GM19452 (cell line): ENCODE data around the gene LDLRAD3.
"Not testable (repeated sequence)": the region's sequence is repeated elsewhere in the genome, so short reads cannot be mapped to it uniquely, and the experiment has no call there.

Source experiments
- ATAC-seq: cut with Tn5 transposase; IDR thresholded peaks from one replicate; pipeline ENCODE4 v1.9.1; 2021; ENCODE audit not compliant: unreplicated experiment

Gene LDLRAD3

DNA sequence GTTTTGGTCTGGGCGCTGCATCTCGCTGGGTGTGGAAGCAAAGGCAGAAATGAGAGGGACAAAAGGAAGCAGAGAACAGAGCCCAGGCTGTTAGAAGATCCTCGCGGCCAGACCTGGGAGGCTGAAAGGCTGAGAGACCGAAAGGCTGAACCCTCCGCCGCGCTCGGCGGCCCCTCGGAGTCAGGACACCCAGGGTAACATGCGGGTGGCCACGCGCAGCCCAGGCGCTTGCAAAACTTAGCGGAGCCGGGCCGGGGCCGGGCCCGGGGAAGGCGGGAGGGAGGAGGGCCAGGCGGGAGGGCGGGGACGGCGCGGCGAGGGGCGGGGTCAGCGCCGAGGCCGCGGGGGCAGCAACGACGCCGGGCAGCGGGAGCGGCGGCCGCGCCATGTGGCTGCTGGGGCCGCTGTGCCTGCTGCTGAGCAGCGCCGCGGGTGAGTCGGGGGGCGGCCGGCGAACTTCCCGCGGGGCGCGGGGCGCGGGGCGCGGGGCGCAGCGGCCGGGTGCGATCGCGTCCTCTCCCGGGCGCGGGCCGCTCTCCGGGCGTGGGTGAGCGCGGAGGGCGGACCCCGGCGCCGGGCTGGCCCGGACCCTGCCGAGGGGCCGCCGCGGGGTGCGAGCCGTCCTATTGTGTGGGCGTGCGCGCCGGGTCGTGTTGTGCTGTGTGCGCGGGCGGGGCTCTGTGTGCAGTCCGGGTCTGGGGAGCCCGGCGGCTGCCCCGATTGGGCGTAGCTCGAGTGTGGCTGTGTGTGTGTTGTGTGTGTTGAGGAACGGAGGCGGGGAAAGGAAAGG lies at the start of gene LDLRAD3:
Gene LDLRAD3, plus strand, starts transcription at position 350 of the 790 bp plus-strand sequence. Its CDS starts 37 bp downstream, at position 387.
- ATAC-seq: peak; percentile 70

- ATAC-seq: no peak
Measured at GRCh38 chr11:35897019-35897418, 46.8 kb upstream of the LDLRAD3 start.

- no peak for ATAC-seq
Measured at GRCh38 chr11:35902961-35903360, 40.9 kb upstream of the LDLRAD3 start.

- ATAC-seq: no peak
Measured at GRCh38 chr11:35905646-35906276, 38.1 kb upstream of the LDLRAD3 start.

DNA sequence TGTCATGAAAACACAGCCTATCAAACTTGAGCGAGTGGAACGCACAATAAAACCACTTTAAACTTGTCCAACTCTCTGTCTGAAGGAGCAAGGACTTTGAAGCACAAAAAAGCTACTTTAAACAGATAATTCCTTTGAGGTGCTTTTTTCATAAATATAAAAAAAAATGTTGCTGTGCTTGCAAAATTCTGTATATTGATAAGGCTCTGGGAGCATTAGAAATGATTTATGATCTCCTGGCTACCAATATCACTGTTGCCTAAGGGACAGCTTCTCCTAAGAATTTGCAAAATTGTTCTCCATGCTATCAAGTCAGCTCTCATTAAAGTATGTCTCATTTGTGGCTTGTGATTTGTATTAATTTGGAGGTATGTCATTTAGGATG lies 37.6 kb upstream of the LDLRAD3 start:
- no peak for ATAC-seq

- ATAC-seq: no peak
Measured at GRCh38 chr11:35906681-35907080, 37.2 kb upstream of the LDLRAD3 start.

DNA sequence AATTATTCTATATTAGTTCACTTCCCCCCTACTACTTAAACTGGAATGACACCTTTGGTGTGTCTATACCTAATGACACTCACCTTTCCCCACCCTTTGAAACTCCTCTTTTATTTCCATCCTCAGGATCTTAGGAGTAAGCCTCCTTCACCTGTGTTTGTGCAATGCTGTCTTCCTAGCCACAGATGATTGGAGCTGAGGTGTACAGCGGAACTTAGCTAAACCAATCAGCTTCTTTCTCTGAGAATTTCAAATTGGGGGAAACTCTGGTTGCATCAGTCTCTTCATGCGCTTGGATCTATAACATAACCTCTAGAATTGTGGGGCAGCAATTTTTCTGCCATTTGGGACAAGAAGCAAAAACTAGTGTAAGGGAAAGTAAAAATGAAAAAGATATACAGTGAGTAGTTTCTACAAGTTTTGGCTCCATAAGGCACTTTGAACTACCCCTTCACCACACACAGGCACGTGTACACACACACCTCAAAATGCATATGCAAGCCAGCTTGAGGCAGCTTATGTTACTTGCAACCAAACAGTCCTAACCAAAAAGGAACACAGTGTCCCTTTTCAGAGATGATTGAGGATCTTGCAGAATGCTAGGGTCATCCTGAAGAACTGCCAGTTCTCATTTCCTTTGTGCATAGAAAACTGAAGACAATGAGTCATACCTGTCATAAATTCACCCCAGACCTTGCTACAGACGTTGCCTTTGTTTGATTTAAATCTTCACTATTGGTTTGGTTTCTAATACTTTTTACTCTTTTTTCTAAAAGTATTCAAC lies 36.0 kb upstream of the LDLRAD3 start:
- ATAC-seq: peak; percentile 79

- ATAC-seq: not testable (repeated sequence)
Measured at GRCh38 chr11:35908432-35908771, 35.5 kb upstream of the LDLRAD3 start.

DNA sequence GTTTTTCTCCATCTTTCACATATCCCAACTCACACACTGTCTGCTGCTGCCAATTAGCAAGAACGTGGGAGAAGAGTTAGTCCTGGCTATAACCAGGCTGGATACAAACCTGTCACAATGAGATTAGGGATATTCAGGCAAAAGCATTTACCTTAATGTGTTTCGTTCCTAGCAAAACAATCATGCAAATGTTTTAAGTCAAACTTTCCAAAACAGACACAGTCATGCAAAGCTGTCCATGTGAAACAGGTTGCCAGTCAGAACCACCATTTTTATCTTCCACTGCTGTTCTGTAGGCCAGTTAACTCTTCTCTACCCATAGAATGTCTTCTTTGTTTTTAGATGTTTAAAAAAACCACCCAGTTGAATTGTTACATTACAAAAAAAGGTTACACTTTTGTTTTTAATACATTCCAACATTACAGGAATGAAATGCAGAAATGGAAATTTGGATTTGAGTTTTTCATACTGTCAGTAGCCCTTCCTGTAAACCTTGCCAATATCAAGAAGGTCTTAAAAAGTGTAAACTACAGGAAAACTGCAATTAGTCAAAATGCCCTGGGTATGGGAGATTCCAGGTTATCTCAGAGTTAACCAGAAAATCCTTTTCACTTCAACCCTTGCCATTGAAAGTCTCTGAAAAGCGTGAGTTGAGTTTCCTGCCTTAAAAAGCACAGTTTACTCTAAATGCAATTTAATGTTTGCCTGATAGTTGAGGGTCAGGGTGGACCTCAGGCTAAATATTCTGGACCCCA lies 34.2 kb upstream of the LDLRAD3 start:
- ATAC-seq: no peak

DNA sequence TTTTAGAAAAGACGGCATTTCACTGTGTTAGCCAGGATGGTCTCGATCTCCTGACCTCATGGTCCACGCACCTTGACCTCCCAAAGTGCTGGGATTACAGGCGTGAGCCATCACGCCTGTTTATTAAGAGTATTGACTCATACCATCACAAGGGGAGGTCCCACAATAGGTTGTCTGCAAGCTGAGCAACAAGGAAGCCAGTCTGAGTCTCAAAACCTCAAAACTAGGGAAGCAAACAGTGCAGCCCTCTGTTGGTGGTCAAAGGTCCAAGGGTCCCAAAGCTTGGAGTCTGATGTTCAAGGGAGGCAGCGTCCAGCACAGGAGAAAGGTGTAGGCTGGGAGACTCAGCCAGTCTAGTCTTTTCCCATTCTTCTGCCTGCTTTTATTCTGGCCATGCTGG lies 32.8 kb upstream of the LDLRAD3 start:
- no peak for ATAC-seq

DNA sequence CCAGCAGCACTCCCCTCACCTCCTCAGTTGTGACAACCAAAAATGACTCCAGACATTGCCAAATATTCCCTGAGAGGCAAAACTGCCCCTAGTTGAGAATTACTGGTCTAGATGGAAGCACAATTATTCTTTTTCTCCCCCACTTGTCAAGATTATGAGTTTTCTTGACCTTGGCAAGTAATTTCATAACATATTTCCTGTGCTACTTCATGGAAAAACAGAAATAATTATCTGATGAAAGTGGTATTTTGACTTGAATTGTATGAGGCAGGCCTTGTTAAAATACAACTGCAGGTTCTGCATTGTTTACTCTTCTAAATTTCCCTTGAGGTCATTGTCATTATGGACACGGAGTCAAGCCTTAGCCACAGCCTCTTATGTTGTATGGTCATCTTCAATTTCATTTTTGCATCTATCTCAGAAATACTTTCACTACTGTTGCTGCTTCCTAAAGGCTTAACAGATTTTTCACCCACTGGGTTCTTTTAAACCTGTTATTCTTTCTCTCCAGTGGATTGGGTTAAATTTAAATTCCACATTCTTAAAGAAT lies 32.2 kb upstream of the LDLRAD3 start:
- ATAC-seq: no peak

DNA sequence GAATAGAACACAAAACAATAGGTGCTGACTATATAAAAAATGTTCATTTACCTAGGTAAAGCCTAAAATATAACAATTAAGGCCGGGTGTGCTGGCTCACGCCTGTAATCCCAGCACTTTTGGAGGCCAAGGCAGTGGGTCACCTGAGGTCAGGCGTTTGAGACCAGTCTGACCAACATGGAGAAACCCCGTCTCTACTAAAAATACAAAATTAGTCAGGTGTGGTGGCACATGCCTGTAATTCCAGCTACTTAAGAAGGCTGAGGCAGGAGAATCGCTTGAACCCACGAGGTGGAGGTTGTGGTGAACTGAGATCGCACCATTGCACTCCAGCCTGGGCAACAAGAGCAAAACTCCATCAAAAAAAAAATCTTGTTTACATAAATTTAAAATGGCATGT lies 31.4 kb upstream of the LDLRAD3 start:
- not testable (repeated sequence) for ATAC-seq

DNA sequence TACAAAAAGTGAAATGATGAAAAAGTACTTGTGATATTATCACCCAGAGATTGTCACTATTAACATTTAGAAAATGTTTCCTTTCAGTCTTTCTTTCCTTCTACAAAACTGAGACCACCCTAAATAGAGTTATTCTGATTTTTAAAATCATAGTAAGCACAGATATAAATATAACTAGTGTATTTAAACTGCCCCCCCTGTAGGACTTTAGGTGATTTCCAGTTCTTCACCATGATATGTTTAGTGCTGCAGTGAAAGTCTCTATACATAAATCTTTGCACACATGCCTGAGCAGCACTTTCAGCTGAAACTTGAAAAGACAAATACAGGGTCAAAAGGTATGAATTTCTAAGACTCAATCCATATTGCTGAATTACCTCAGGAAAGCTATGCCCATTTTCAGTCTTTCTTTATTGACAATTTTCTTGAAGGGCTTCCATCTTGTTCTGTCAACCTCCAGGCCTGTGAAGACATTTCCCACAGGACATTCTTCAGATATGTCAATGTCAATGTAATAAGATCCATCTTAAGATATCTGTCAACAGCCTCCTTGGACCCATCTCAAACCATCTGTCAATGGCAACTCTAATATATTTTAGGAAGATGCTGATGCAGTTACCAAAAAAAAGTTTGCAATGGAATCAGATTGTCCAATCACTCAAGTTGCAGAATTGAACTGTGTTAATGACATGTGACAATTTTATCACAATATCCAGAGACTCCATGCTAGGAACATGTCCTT lies 30.8 kb upstream of the LDLRAD3 start:
- no peak for ATAC-seq

DNA sequence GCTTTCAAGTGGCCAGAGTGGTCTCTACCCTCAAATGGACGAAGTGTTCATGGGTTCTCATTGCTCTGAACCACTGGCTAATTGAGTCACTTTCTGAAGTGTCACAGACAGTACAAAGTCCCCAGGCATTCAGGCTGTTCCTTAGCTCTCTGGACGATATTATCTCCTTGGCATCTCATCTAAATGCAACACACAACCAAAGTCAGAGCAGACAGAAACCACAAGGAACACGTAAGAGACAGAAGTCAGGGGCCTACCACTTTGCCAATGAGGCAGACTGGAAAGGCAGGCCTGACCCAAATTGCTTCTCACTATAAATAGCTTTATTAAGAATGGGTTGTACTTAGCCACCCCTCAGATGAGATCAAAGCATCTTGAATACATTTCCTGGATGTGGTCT lies 29.0 kb upstream of the LDLRAD3 start:
- no peak for ATAC-seq

DNA sequence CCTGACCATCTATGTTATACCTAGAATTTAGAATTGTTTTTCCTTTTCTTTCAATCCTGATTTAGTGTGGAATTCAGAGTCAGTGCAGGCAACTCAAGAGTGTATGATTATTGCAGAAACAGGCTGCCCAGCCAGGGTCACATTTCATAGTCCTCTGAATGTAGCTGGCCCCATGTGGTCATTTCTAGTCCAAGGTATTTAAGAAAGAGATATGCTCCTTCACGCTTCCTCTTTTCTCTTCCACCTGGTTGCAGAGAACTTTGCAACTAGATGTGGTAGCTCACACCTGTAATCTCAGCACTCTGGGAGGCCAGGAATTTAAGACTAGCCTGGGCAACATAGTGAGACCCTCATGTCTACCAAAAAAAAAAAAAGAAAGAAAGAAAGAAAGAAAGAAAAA lies 27.6 kb upstream of the LDLRAD3 start:
- no peak for ATAC-seq

DNA sequence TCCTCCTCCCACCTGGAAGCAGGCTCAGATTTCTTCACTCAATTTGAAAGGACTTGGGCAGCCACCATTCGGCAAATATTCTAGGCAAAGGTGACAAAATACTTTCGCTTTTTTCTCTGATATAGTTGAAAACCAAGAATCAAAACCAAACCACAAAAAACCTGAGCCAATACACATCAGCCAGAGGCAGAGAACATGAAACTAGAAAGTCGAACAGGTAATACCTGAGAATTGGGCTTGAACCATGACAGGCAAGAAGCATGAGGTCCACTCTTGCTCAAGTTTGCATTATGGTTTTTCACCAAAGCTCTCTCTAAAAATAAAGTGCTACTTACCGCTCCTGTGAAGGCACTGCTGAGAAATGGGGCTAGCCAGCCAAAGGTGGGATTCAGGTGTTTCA lies 26.2 kb upstream of the LDLRAD3 start:
- ATAC-seq: no peak

GRCh38 chr11:35918716-35919115 lies 25.1 kb upstream of the LDLRAD3 start:
- no peak for ATAC-seq

GRCh38 chr11:35919244-35919643 lies 24.6 kb upstream of the LDLRAD3 start:
- no peak for ATAC-seq

DNA sequence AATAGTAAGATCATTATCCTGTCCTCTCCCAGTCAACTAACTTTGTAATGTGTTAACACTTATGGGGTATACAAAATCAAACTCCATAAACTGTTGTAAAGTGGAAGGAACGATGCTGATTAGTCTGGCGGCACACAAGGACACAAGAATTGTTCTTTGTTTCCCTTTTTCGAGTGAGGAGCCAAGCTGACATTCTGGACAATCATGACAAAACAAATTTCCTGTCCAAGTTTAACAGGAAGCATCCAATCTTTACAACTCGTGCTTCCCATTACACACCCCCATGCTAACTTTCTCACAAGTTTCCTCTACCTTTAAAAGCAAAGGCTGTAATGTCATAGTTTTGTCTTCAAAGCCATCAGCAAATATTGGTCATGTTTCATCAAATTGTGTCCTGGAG lies 20.4 kb upstream of the LDLRAD3 start:
- no peak for ATAC-seq

DNA sequence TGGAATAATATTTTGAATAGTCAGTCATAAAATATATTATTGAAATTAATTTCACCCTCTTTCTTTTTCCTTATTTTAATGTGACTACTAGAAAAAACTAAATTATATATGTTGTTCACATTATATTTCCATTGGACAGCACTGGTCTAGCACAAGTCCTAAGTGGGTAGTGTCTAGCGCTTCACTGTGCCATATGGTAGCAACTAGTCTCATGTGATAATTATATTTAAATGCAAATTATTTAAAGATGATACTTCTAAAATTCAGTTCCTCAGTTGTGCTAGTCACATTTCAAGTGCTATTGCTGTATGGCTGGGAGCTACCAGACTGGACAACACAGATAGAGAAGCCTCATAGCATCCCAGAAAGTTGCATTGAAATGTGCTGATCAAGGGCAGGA lies 19.1 kb upstream of the LDLRAD3 start:
- ATAC-seq: no peak
